Left cardiac atrium (tissue), 4 donors: ENCODE results near the gene ASCL1. TPM values are rescaled to one million over a fixed set of nuclear protein-coding genes. Genes with fewer than 3 reads are reported as not detected.

Experiments used
- ATAC-seq, 2 donors: fragments of 200-7000 bp; cut with Tn5 transposase; one replicate each; pipeline ENCODE4 v1.9.1; 2020; ENCODE audit warnings: mild to moderate bottlenecking in 2 of 2, moderate library complexity in 2 of 2
- DNase-seq: peaks from one replicate; pipeline ENCODE4 v3.0.0-alpha.2; 2020
- intact Hi-C, 2 donors: fragments of 100-400 bp; cut with DNase I; formaldehyde crosslinking; loops; one replicate each; pipeline versions ENCODE4 v1.14.1 to v1.15.1; 2022 to 2023
- total RNA-seq, 2 donors: library from RNA; stranded (reverse); fragmentation: NEBNext Ultra II Directional; extraction: Animal tissue kit (Norgen Biotek cat#: 25700); gene quantifications; one replicate each; pipeline ENCODE4 v1.2.1, GENCODE V29; 2021
- donor health status: DM: no; HTN: yes; CAD: no.
- donor health status: DM: no; HTN: yes; CAD: no; lungs with severe emphysema.
- donor health status: DM: yes; HTN: yes; CAD: no.
- donor health status: Dilated cardiomyopathy.

Gene ASCL1
- total RNA-seq, 2 donors from 2014 or later = not detected

- DNase-seq (no peak), ATAC-seq (no peak)
- intact Hi-C loops = no loop called here
Observed at GRCh38 chr12:102950107-102950949, 7.1 kb upstream of the ASCL1 start.

DNA sequence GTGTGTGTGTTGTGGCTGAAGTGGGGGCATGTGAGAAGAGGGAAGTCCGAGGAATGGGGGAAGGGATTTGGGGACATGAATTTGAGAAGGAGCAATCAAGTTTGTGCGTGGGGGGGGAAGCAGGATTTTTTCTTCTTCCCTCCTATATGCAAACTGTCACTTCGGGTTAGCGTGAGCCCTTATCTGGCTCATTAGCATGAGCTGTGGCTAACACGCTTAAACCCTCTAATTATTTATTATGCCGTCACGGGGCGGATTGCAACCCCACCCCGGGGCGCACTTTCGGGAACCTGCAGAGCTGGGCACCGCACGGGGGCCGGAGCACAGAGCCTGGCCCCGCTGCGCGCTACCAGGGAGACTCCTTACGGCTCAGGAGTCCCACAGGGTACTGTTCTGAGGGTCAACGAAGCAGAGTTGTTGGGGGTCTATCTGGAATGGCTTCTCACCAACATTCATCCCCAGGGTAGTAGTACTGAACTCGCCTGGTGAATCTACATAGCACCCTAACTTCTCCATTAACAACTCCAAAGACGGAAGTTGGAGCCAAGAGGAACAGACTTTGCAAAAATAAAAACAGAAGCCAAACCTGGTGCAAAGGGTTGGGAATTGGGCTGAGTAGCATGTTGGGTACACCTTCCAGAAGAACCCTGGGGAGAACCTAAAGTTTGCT, 6.4 kb upstream of the ASCL1 start:
- DNase-seq = no peak
- ATAC-seq = no peak
- intact Hi-C loops = no loop called here

- ATAC-seq (no peak), DNase-seq (no peak)
- intact Hi-C loops = no loop called here
Observed at GRCh38 chr12:102951841-102952240, 5.6 kb upstream of the ASCL1 start.

- ATAC-seq (no peak), DNase-seq (no peak)
- intact Hi-C loops = no loop called here
Observed at GRCh38 chr12:102953221-102953620, 4.3 kb upstream of the ASCL1 start.

DNA sequence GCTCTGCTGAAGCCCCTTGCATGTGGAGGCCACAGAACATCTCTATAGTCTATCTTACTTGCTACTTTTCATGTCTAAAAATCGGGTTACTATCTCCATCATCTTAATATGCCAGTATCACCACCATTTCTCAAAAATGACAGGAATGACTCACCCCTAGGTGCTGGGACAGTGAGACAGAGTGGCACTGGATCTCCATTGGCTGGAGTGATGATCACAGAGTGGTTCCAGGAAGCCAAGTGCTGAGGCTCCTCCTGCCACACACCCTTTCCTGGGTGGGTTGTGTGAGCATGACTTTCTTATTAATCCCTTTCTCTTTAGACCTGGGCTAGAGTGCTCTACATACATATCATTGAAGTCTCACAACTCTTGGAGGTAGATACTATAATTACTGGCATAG, 3.3 kb upstream of the ASCL1 start:
- no peak for DNase-seq
- intact Hi-C loops = no loop called here

GRCh38 chr12:102955926-102956737, 1.3 kb upstream of the ASCL1 start:
- DNase-seq (no peak), ATAC-seq (peak; percentile 21 to 72)
- intact Hi-C loops = no loop called here

More for the DNA sequence above, 3.3 kb upstream of the ASCL1 start:
- no peak for ATAC-seq

- DNase-seq (no peak), ATAC-seq (no peak)
- intact Hi-C loops = no loop called here
Observed at GRCh38 chr12:102956738-102957327, 641 bp upstream of the ASCL1 start.

GRCh38 chr12:102958073-102958829, 777 bp downstream of the ASCL1 start:
- intact Hi-C loops = no loop called here
- DNase-seq (no peak), ATAC-seq (no peak)

GRCh38 chr12:102958830-102959176, 1.3 kb downstream of the ASCL1 start:
- ATAC-seq (no peak), DNase-seq (no peak)
- intact Hi-C loops = no loop called here

- intact Hi-C loops = no loop called here
- no peak for DNase-seq
- no peak for ATAC-seq
Observed at GRCh38 chr12:102959391-102959790, 1.9 kb downstream of the ASCL1 start.

DNA sequence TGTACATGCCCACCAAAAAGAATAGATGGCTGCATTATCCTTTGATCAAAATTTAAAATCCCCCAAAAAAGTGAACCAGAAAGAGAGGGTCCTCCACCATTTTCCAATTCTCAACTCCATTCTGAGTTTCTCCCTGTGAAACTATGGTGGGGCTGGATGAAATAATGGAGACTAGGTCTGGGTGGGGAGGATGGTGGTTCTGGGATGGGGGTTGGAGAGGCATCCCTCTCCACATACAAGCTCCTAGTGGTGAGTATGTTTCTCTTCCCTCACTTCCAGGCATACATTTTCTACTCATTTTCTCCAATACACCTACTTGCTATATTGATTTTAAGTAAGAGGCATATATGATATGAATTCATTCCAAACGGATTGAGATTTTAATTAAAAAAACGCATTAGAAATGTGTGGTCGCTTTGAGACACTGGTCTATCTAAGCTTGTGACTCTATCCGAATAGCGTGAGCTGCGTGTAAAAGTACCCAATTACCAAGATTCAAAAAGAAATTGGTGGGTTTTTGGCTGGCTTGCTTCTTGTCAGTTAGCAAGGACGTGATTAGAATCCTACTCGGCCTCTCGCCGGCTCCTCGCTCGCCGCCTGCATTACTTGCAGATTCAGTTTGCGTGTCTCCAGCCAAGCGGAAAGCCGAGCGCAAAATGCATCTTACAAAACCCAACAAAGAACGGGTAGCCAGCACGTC, 3.4 kb downstream of the ASCL1 start:
- DNase-seq (no peak), ATAC-seq (no peak)
- intact Hi-C loops = no loop called here

- intact Hi-C loops = no loop called here
- no peak for ATAC-seq
- DNase-seq = no peak
Observed at GRCh38 chr12:102961466-102961855, 4.0 kb downstream of the ASCL1 start.

- DNase-seq = no peak
- intact Hi-C loops = no loop called here
- no peak for ATAC-seq
Observed at GRCh38 chr12:102962532-102962931, 5.1 kb downstream of the ASCL1 start.

DNA sequence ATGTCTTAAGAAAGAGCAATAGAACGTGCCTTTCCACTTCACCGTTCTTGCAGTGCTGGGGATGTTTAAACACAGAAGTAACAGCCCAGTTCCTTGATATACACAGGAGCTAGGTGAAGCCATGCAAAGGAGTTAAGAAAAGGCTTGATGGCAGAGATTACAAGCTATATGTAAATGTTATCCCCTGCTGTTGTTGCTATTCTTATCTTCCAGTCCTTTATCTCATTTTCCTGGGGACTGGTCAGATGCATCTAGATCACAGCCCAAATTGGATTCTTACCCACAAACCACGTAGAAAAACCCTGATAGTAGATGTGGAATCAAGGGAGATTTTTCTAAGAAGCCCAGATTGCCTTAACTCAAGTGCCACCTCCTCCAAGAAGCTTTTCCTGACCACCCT, 5.5 kb downstream of the ASCL1 start:
- intact Hi-C loops = no loop called here
- no peak for DNase-seq
- no peak for ATAC-seq

DNA sequence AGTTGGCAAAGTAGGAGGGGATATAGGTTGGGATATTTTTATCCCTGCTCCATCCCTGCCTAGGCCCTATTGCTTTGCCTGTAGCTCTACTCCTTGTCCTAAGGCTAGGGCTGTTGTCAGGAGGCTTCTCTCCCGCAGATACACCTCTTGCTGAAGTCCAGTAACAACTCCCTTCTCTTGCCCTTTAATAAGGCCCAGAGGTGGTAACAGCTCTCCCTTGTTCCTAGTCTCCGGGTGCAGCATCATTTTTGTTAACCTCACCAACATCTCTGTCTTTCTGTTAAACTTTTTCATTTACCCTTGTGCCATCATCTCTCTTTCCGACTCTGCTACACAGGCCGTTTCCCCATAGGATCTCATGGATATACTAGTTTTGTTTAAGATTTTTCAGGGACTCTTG, 6.3 kb downstream of the ASCL1 start:
- DNase-seq (no peak), ATAC-seq (no peak)
- intact Hi-C loops = no loop called here

DNA sequence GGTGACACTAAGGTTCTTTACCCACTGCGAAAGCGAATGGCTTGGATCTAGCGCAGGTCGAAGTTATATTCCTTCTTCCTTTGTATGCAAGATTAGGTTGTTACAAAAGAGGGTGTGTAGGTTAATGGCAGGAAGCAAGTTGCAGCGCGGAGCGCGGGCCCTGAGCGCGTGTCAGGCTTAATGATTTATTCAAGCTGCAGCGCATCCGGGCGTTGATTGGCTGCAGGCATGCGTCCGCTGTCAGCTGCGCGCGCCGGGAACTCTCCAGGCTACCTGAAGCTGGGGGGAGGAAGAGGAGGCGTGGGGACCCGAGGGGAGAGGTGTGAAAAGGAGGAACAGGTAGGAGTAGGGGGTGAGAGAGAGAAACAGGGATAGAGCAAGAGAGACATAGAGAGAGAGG, 7.4 kb downstream of the ASCL1 start:
- no peak for DNase-seq
- intact Hi-C loops = no loop called here
- no peak for ATAC-seq

DNA sequence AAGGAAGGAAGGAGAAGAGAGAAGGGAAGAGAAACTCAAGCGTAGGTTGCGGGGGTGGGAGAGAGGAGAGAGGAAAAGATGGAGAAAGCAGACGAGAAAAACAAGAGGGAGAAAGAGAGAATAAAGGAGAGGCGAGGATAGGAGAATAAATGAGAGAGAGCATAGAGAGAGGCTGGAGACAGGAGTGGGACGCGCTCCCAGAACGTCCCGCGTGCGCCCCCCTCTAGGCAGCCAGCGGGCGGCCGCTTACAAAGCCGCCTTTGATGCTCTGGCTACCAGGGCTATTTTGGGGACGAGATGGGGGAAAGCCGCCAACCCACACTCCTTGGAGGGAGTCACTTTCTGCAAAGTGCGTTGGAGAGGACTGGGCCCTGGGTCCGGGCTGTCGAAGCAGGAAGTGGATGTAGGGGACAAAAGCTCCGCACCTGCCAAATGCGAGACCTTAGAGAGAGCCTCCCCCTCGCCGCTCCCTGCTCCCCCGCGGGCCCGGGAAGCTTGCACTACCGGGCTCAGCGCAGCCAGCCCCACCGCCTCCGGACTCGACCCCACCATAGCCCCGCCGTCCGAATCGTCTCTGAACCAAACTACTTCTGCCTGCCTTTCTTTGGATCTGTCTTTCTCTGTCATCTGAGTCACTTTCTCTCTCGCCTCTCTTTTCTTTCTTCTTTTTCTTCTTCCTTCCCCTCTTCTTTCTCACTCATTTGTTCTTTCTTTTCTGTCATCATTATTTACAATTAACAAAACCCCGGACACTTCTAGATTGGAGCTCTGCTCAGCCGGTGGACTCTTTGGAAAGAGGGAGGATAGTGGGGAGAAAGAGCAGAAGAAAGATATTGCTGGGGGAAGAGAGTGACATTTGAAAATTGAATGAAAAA, 8.0 kb downstream of the ASCL1 start:
- ATAC-seq = no peak
- intact Hi-C loops = no loop called here
- no peak for DNase-seq
